H9 (cell line): ENCODE data around the gene PVALB. TPM values are rescaled to one million over a fixed set of nuclear protein-coding genes. Genes with fewer than 3 reads are reported as not detected.

Experiments
- DNase-seq: peaks from one replicate; pipeline ENCODE4 v3.0.0-alpha.2; 2017
- H2AFZ ChIP-seq: one replicate; pipeline ENCODE4 v1.6.1; 2013; ENCODE audit warnings: mild to moderate bottlenecking, low read length, control low read depth, moderate library complexity
- H2AK5ac ChIP-seq: 2 replicates; pipeline ENCODE4 v1.6.1; 2013; ENCODE audit warnings: low read length, control low read depth, mixed read lengths; ENCODE audit not compliant: insufficient read length
- H2BK120ac ChIP-seq: one replicate; pipeline ENCODE4 v1.6.1; 2013; ENCODE audit warnings: low read depth, mild to moderate bottlenecking, low read length, control low read depth, inconsistent platforms; ENCODE audit not compliant: poor library complexity, severe bottlenecking
- H2BK12ac ChIP-seq: 2 replicates; pipeline ENCODE4 v1.6.1; 2013; ENCODE audit warnings: low read length, control low read depth, mixed read lengths, low read depth; ENCODE audit not compliant: insufficient read length
- H2BK15ac ChIP-seq: 2 replicates; pipeline ENCODE4 v1.6.1; 2013; ENCODE audit warnings: low read depth, low read length, control low read depth
- H2BK20ac ChIP-seq: one replicate; pipeline ENCODE4 v1.6.1; 2013; ENCODE audit warnings: low read depth, mild to moderate bottlenecking, low read length, control low read depth, inconsistent platforms; ENCODE audit not compliant: poor library complexity, severe bottlenecking
- H2BK5ac ChIP-seq: 2 replicates; pipeline ENCODE4 v1.6.1; 2013; ENCODE audit warnings: low read length, control low read depth, mixed read lengths; ENCODE audit not compliant: insufficient read length
- H3K14ac ChIP-seq: 2 replicates; pipeline ENCODE4 v1.6.1; 2013; ENCODE audit warnings: low read length, control low read depth; ENCODE audit not compliant: insufficient read depth
- H3K18ac ChIP-seq: 2 replicates; pipeline ENCODE4 v1.6.1; 2013; ENCODE audit warnings: low read depth, mild to moderate bottlenecking, mixed read lengths, low read length, control low read depth; ENCODE audit not compliant: insufficient read length
- H3K23ac ChIP-seq: 2 replicates; pipeline ENCODE4 v1.6.1; 2013; ENCODE audit warnings: low read length, control low read depth, mixed read lengths, low read depth; ENCODE audit not compliant: insufficient read length
- H3K23me2 ChIP-seq: 2 replicates; pipeline ENCODE4 v1.6.1; 2013; ENCODE audit warnings: low read depth, mild to moderate bottlenecking, mixed read lengths, low read length, control low read depth; ENCODE audit not compliant: insufficient read length, poor library complexity, severe bottlenecking
- H3K27ac ChIP-seq: 2 replicates; pipeline ENCODE4 v1.5.1; 2013; ENCODE audit warnings: low read length, control low read depth, mixed read lengths, low read depth; ENCODE audit not compliant: insufficient read length
- H3K27me3 ChIP-seq: 2 replicates; pipeline ENCODE4 v1.6.1; 2013; ENCODE audit warnings: low read length, control low read depth, inconsistent platforms; ENCODE audit not compliant: insufficient read depth
- H3K4ac ChIP-seq: 2 replicates; pipeline ENCODE4 v1.6.1; 2013; ENCODE audit warnings: low read depth, mild to moderate bottlenecking, control low read depth, inconsistent platforms, low read length, moderate library complexity
- H3K4me1 ChIP-seq: 2 replicates; pipeline ENCODE4 v1.6.1; 2013; ENCODE audit warnings: low read length, control low read depth, inconsistent platforms; ENCODE audit not compliant: insufficient read depth
- H3K4me2 ChIP-seq: 2 replicates; pipeline ENCODE4 v1.6.1; 2013; ENCODE audit warnings: low read length, control low read depth, mixed read lengths; ENCODE audit not compliant: insufficient read length, insufficient read depth
- H3K56ac ChIP-seq: 2 replicates; pipeline ENCODE4 v1.6.1; 2013; ENCODE audit warnings: low read depth, mild to moderate bottlenecking, mixed read lengths, low read length, control low read depth; ENCODE audit not compliant: insufficient read length
- H3K79me1 ChIP-seq: 2 replicates; pipeline ENCODE4 v1.6.1; 2013; ENCODE audit warnings: low read depth, mild to moderate bottlenecking, moderate library complexity, low read length, control low read depth, inconsistent platforms; ENCODE audit not compliant: insufficient read depth, poor library complexity, severe bottlenecking
- H3K79me2 ChIP-seq: 2 replicates; pipeline ENCODE4 v1.6.1; 2013; ENCODE audit warnings: low read length, control low read depth, inconsistent platforms; ENCODE audit not compliant: insufficient read depth
- H3K9ac ChIP-seq: 2 replicates; pipeline ENCODE4 v1.6.1; 2013; ENCODE audit warnings: low read length, control low read depth, mixed read lengths; ENCODE audit not compliant: insufficient read length; ENCODE audit errors: extremely low read depth
- H3K9me3 ChIP-seq: one replicate; pipeline ENCODE4 v1.6.1; 2013; ENCODE audit warnings: low read depth, low read length, inconsistent platforms; ENCODE audit not compliant: control insufficient read depth
- H3T11ph ChIP-seq: one replicate; pipeline ENCODE4 v1.6.1; 2013; ENCODE audit warnings: mild to moderate bottlenecking, low read length, control low read depth, inconsistent platforms
- H4K20me1 ChIP-seq: one replicate; pipeline ENCODE4 v1.6.1; 2013; ENCODE audit not compliant: control insufficient read depth, insufficient read length, insufficient read depth
- H4K5ac ChIP-seq: 2 replicates; pipeline ENCODE4 v1.6.1; 2013; ENCODE audit warnings: low read depth, mild to moderate bottlenecking, mixed read lengths, low read length, control low read depth; ENCODE audit not compliant: insufficient read length
- H4K8ac ChIP-seq: replicated peaks from 2 replicates; pipeline ENCODE4 v1.6.1; 2013; ENCODE audit warnings: low read length, control low read depth, mixed read lengths, low read depth; ENCODE audit not compliant: insufficient read length
- H4K91ac ChIP-seq: 2 replicates; pipeline ENCODE4 v1.6.1; 2013; ENCODE audit warnings: low read depth, mild to moderate bottlenecking, moderate library complexity, mixed read lengths, low read length, control low read depth; ENCODE audit not compliant: insufficient read length
- H3K27ac Mint-ChIP-seq, 3 experiments: 2 replicates in 2 of 3; 3 replicates in 1 of 3; pipeline ENCODE4 v1.8.0; 2020 to 2021; ENCODE audit warnings: mixed read lengths in 3 of 3, mild to moderate bottlenecking in 1 of 3, moderate library complexity in 1 of 3
- H3K27me3 Mint-ChIP-seq: 2 replicates; pipeline ENCODE4 v1.8.0; 2021; ENCODE audit warnings: low read depth, mild to moderate bottlenecking, moderate library complexity, mixed read lengths
- H3K36me3 Mint-ChIP-seq, 3 experiments: 2 replicates in 2 of 3; 3 replicates in 1 of 3; pipeline ENCODE4 v1.8.0; 2020 to 2021; ENCODE audit warnings: low read depth in 3 of 3, mixed read lengths in 3 of 3; ENCODE audit not compliant: insufficient read depth in 1 of 3
- H3K4me1 Mint-ChIP-seq, 2 experiments: 2 replicates each; pipeline ENCODE4 v1.8.0; 2020; ENCODE audit warnings: mixed read lengths in 2 of 2
- H3K4me3 Mint-ChIP-seq, 2 experiments: 2 replicates in 1 of 2; 3 replicates in 1 of 2; pipeline ENCODE4 v1.8.0; 2020 to 2021; ENCODE audit warnings: mild to moderate bottlenecking in 2 of 2, mixed read lengths in 2 of 2, moderate library complexity in 1 of 2
- H3K9me3 Mint-ChIP-seq, 2 experiments: 2 replicates in 1 of 2; 3 replicates in 1 of 2; pipeline ENCODE4 v1.8.0; 2020; ENCODE audit warnings: mild to moderate bottlenecking in 2 of 2, mixed read lengths in 2 of 2, moderate library complexity in 1 of 2
- CTCF ChIP-seq: fragments of 200-600 bp; sonication (generic); conservative IDR thresholded peaks from 3 replicates; pipeline ENCODE4 v1.8.0; 2021; ENCODE audit warnings: antibody characterized with exemption, mild to moderate bottlenecking
- WGBS: extraction: QIAGEN DNeasy Blood & Tissue Kit; methylation state at CpG from one replicate; pipeline ENCODE4 v1.1.7; 2013; ENCODE audit warnings: missing lambda C conversion rate, low lambda C conversion rate, mixed read lengths; ENCODE audit not compliant: insufficient read length; ENCODE audit errors: extremely low coverage; 5-methylcytosine and 5-hydroxymethylcytosine counted together
- total RNA-seq: library from RNA; stranded (reverse); gene quantifications from 2 replicates; pipeline ENCODE4 v1.2.1, GENCODE V29; 2021

Gene PVALB
- total RNA-seq, 1 experiment from 2014 or later = 2.7 TPM

GRCh38 chr22:36818010-36818642 is 1.3 kb upstream of the PVALB start:
- no peak overlapping the region for H3K4me2 ChIP-seq
- no peaks in the 10 kb centered on the region for H3K79me2 ChIP-seq
- no peaks in the 10 kb centered on the region for H3K79me1 ChIP-seq
- H2BK12ac ChIP-seq = no peak overlapping the region
- peaks cover 84% of the 10 kb centered on the region for H3K27me3 Mint-ChIP-seq
- peaks cover 14% of the 10 kb centered on the region for H3K23me2 ChIP-seq
- H3K4me3 Mint-ChIP-seq = peak overlapping the region in 1 of 2 experiments; percentile 77; a peak in 2 of 5 replicates
- H3K4me1 ChIP-seq = peaks cover 2% of the 10 kb centered on the region; the same call in 1 of the 2 replicates
- H3K9me3 Mint-ChIP-seq = no peaks in the 10 kb centered on the region
- H3K27ac Mint-ChIP-seq = no peak overlapping the region
- peaks cover 25% of the 10 kb centered on the region for H3K27me3 ChIP-seq
- H3K27ac ChIP-seq = no peak overlapping the region
- no CpG with 5 or more reads among the region's 6 CpGs for WGBS
- no peaks in the 10 kb centered on the region; a peak in 1 of 7 replicates for H3K36me3 Mint-ChIP-seq
- H3K4ac ChIP-seq = no peak overlapping the region
- no peak overlapping the region for H3K56ac ChIP-seq
- no peak overlapping the region for H3T11ph ChIP-seq
- H3K23ac ChIP-seq = no peak overlapping the region
- H4K5ac ChIP-seq = no peak overlapping the region
- no peak overlapping the region for H3K14ac ChIP-seq
- no peak overlapping the region for H3K9ac ChIP-seq
- no peak overlapping the region for H2AK5ac ChIP-seq
- H3K4me1 Mint-ChIP-seq = peaks cover 31 to 49% of the 10 kb centered on the region in 2 experiments
- no peak overlapping the region for H3K18ac ChIP-seq
- no peak overlapping the region for H2BK20ac ChIP-seq
- no peak overlapping the region for H2BK120ac ChIP-seq
- H2BK5ac ChIP-seq = no peak overlapping the region
- H2BK15ac ChIP-seq = no peak overlapping the region
- H4K20me1 ChIP-seq = no peaks in the 10 kb centered on the region
- DNase-seq = no peak
- no peak overlapping the region for H4K91ac ChIP-seq
- TF ChIP-seq CTCF = no peak
- H4K8ac ChIP-seq = no peak overlapping the region
- H3K9me3 ChIP-seq = no peaks in the 10 kb centered on the region
- no peak overlapping the region for H2AFZ ChIP-seq
